Spleen (tissue), 11 donors: ENCODE measurements around the gene CDC34. TPM values are rescaled to one million over a fixed set of nuclear protein-coding genes. Genes with fewer than 3 reads are reported as not detected.

Source experiments
- DNase-seq: peaks from one replicate; pipeline ENCODE4 v3.0.0-alpha.2; 2020
- H3K27ac ChIP-seq, 8 donors: fragments of 200-600 bp; sonication (generic) in 7 of 8; 1 replicate in 4 of 8; 2 replicates in 4 of 8; pipeline versions ENCODE4 v1.5.0 to v1.8.0; 2016 to 2021; ENCODE audit warnings: inconsistent platforms in 4 of 8, mild to moderate bottlenecking in 4 of 8, moderate library complexity in 1 of 8
- H3K27me3 ChIP-seq, 7 donors: fragments of 200-600 bp; sonication (generic) in 6 of 7; replicated peaks in 1 of 7; 1 replicate in 4 of 7; 2 replicates in 3 of 7; pipeline versions ENCODE4 v1.5.0 to v1.8.0; 2016 to 2021; ENCODE audit warnings: inconsistent platforms in 3 of 7, mild to moderate bottlenecking in 1 of 7
- H3K36me3 ChIP-seq, 6 donors: fragments of 200-600 bp; sonication (generic) in 5 of 6; 1 replicate in 4 of 6; 2 replicates in 2 of 6; pipeline versions ENCODE4 v1.5.0 to v1.8.0; 2016 to 2021; ENCODE audit warnings: inconsistent platforms in 2 of 6
- H3K4me1 ChIP-seq, 6 donors: fragments of 200-600 bp; sonication (generic) in 5 of 6; 1 replicate in 3 of 6; 2 replicates in 3 of 6; pipeline versions ENCODE4 v1.5.0 to v1.8.0; 2016 to 2021; ENCODE audit warnings: inconsistent platforms in 3 of 6
- H3K4me3 ChIP-seq, 8 donors: fragments of 200-600 bp; sonication (generic) in 7 of 8; 1 replicate in 4 of 8; 2 replicates in 4 of 8; pipeline versions ENCODE4 v1.5.0 to v1.8.0; 2016 to 2021; ENCODE audit warnings: inconsistent platforms in 4 of 8, mild to moderate bottlenecking in 4 of 8, moderate library complexity in 2 of 8
- H3K9me3 ChIP-seq, 8 donors: fragments of 200-600 bp; sonication (generic) in 7 of 8; 1 replicate in 4 of 8; 2 replicates in 4 of 8; pipeline versions ENCODE4 v1.5.0 to v1.8.0; 2016 to 2021; ENCODE audit warnings: inconsistent platforms in 4 of 8
- CTCF ChIP-seq, 11 experiments: fragments of 200-600 bp in 7 of 11; fragments of 450-650 bp in 4 of 11; sonication (generic) in 4 of 11; IDR thresholded peaks in 8 of 11; conservative IDR thresholded peaks in 3 of 11; 1 replicate in 7 of 11; 2 replicates in 4 of 11; pipeline versions ENCODE4 v1.4.0 to v1.8.0; 2016 to 2021; ENCODE audit warnings: antibody characterized with exemption in 11 of 11, inconsistent platforms in 4 of 11, mild to moderate bottlenecking in 1 of 11
- POLR2A ChIP-seq, 3 donors: fragments of 450-650 bp; IDR thresholded peaks; one replicate each; pipeline ENCODE4 v1.5.1; 2017; ENCODE audit warnings: antibody characterized with exemption in 3 of 3, mild to moderate bottlenecking in 1 of 3
- POLR2AphosphoS5 ChIP-seq, 3 donors: sonication (generic); formaldehyde crosslinking; IDR thresholded peaks; one replicate each; pipeline ENCODE4 v1.5.1; 2017; ENCODE audit warnings: antibody characterized with exemption in 3 of 3
- WGBS, 5 donors: extraction: QIAGEN DNeasy Blood & Tissue Kit in 3 of 5; methylation state at CpG; one replicate each; pipeline versions ENCODE4 v1.1.5 to v1.1.7; 2013 to 2018; 5-methylcytosine and 5-hydroxymethylcytosine counted together
- intact Hi-C: fragments of 100-400 bp; cut with DNase I; formaldehyde crosslinking; loops from one replicate; pipeline ENCODE4 v1.15.0; 2023; ENCODE audit warnings: low total_unique reads
- polyA plus RNA-seq, 3 donors: library from polyadenylated mRNA; stranded (reverse); fragments of 200-250 nt; gene quantifications; one replicate each; pipeline ENCODE4 v1.2.1, GENCODE V29; 2013
- total RNA-seq, 7 donors: library from RNA; depleted of rRNA in 3 of 7; stranded (reverse); fragments of >200 nt in 3 of 7; fragmentation: NEBNext Ultra II Directional in 4 of 7; extraction: Animal tissue kit (Norgen Biotek cat#: 25700) in 4 of 7; gene quantifications; one replicate each; pipeline versions ENCODE4 v1.1.0 to v1.2.1, GENCODE V29; 2016 to 2021
- donor health status: healthy with polysubstance abuse.
- donor health status: DM: no; HTN: no; CAD: no; lungs with moderate emphysema.
- donor health status: DM: no; HTN: no; CAD: no.
- donor health status: Bipolar disorder and iron deficiency.
- donor health status: healthy.
- donor health status: DM: no; HTN: no; CAD: no.
- donor health status: DM: yes; HTN: yes; CAD: no.

CDC34 gene
- total and polyA plus RNA-seq, 10 donors, result 35.9 to 83.9 (median 49.3) TPM

DNA sequence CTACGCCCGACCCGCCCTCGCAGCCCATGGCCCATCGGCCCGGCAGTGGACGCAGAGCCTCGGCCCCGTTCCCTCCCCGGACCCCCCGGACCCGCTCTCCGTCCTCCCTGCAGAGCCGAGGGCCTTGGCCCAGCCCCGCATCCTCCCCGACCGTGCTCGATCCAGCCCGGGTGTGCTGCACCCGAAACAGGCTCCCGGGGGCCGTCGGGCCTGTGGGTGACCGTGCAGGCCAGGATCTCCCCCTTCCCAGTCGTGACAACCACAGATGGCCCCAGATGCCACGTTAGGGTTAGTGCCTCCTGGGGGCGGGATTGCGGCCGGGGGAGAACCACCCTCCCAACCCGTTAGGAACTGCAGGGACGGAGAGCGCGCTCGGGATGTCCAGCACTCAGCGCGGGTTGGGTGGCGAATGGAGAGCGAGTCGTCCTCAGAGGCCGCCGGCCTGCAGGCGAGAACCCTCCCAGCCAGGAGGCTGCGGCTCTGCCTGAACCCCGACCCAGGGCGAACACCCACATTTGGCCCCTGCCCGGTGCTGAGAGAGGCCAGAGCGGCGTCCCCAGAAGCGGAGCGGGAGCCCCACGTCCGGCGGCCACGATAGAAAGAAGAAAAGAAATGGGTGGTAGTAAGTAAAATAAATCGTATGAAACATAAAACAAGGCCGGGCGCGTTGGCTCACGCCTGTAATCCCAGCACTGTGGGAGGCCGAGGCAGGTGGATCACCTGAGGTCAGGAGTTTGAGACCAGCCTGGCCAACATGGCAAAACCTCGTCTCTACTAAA lies 42.0 kb upstream of the CDC34 start:
- H3K27ac ChIP-seq, result peak overlapping the region; percentile 88 to 96 (median 92)
- H3K9me3 ChIP-seq, result no peaks in the 10 kb centered on the region
- H3K4me1 ChIP-seq, result peaks cover 5 to 44% (median 26%) of the 10 kb centered on the region in 6 donors
- DNase-seq, result no peak
- intact Hi-C loops, result no loop called here
- no peak for TF ChIP-seq POLR2A (IDR thresholded peaks at IDR 0.05)
- no peak for TF ChIP-seq POLR2AphosphoS5 (IDR thresholded peaks at IDR 0.05)
- no peak for TF ChIP-seq CTCF (IDR thresholded peaks at IDR 0.05 in 8 of 11, conservative IDR thresholded peaks at IDR 0.05 in 3 of 11)
- 24 to 53% (median 40%) methylated on average over 45 to 61 of the region's 61 CpGs for WGBS, 5 donors
- no peaks in the 10 kb centered on the region for H3K36me3 ChIP-seq
- H3K4me3 ChIP-seq, result peak overlapping the region; percentile 60 to 96 (median 76)
- peaks cover 0 to 26% (median 5%) of the 10 kb centered on the region in 7 donors for H3K27me3 ChIP-seq

GRCh38 chr19:491146-491741 lies 40.3 kb upstream of the CDC34 start:
- peak overlapping the region in 4 of 8 donors; percentile 23 to 44 (median 29) for H3K27ac ChIP-seq
- TF ChIP-seq CTCF (IDR thresholded peaks at IDR 0.05 in 8 of 11, conservative IDR thresholded peaks at IDR 0.05 in 3 of 11), result no peak
- TF ChIP-seq POLR2A (IDR thresholded peaks at IDR 0.05), result no peak
- TF ChIP-seq POLR2AphosphoS5 (IDR thresholded peaks at IDR 0.05), result no peak
- intact Hi-C loops, result no loop called here
- DNase-seq, result peak; percentile 80
- H3K4me3 ChIP-seq, result no peak overlapping the region
- no peaks in the 10 kb centered on the region for H3K36me3 ChIP-seq
- H3K9me3 ChIP-seq, result no peaks in the 10 kb centered on the region
- 82 to 91% (median 85%) methylated on average over 20 to 32 of the region's 32 CpGs for WGBS, 5 donors
- peaks cover 11 to 61% (median 33%) of the 10 kb centered on the region in 6 donors for H3K4me1 ChIP-seq
- H3K27me3 ChIP-seq, result peaks cover 2 to 26% (median 8%) of the 10 kb centered on the region in 7 donors

DNA sequence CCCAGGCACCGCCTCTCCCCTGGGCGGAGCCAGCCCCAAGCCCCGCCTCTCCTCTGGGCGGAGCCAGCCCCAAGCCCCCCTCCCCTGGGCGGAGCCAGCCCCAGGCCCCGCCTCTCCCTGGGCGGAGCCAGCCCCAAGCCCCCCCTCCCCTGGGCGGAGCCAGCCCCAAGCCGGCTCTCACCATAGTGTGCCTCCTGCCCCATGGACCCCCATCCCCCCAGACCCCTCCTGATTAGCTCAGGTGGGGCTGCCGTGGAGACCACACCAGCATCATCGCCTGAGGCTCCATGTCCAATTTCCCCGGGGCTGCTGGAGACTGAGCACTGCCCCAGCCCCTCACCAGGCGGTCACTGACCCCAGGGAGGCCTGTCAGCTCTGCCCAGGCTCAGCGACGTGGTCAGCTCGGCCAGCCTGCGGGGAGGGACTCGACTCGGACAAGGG lies 39.4 kb upstream of the CDC34 start:
- H3K27me3 ChIP-seq, result peaks cover 2 to 28% (median 10%) of the 10 kb centered on the region in 7 donors
- no peak overlapping the region for H3K4me3 ChIP-seq
- 66 to 79% (median 71%) methylated on average over 9 to 19 of the region's 19 CpGs for WGBS, 5 donors
- no peaks in the 10 kb centered on the region for H3K9me3 ChIP-seq
- peaks cover 11 to 63% (median 34%) of the 10 kb centered on the region in 6 donors for H3K4me1 ChIP-seq
- TF ChIP-seq POLR2AphosphoS5 (IDR thresholded peaks at IDR 0.05), result no peak
- TF ChIP-seq CTCF (IDR thresholded peaks at IDR 0.05 in 8 of 11, conservative IDR thresholded peaks at IDR 0.05 in 3 of 11), result no peak
- TF ChIP-seq POLR2A (IDR thresholded peaks at IDR 0.05), result no peak
- DNase-seq, result peak; percentile 80
- intact Hi-C loops, result no loop called here
- no peaks in the 10 kb centered on the region for H3K36me3 ChIP-seq
- no peak overlapping the region for H3K27ac ChIP-seq
